ENCODE data around the gene THSD4.
"Not testable (repeated sequence)": the region's sequence is repeated elsewhere in the genome, so short reads cannot be mapped to it uniquely, and the experiment has no call there.

THSD4 gene

DNA sequence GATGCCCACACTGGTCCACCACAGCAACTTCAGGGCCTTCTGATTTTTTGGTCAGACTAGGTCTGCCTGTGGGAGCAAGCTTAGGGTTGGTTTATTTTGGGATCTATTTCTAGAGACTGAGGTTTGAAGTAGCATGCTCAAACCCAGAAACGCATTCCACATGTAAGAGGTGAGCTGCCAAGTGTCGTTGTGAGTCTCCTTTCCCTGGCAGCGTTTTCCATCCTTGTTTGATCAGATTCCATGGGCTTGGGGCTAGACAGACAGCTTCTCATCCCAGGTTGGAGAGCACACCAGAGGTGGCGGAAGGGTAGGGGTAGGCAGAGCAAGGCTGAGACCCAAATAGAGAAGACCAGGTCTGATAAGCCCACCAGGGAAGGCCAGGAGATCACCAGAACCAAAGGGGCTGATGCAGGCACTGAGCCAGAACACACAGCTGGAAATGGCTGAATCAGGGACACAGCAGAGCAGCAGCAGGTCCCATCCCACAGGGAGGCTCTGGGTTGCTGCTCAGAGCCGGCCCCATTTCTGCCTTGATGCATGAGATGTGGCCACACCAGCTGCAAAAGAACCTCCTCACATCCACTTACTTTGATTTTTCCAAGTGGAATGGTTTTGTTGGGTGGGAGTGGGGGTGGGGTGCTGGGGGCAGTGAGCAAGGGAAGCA, 186.8 kb downstream of the THSD4 start:
- no peak for DNase-seq

DNA sequence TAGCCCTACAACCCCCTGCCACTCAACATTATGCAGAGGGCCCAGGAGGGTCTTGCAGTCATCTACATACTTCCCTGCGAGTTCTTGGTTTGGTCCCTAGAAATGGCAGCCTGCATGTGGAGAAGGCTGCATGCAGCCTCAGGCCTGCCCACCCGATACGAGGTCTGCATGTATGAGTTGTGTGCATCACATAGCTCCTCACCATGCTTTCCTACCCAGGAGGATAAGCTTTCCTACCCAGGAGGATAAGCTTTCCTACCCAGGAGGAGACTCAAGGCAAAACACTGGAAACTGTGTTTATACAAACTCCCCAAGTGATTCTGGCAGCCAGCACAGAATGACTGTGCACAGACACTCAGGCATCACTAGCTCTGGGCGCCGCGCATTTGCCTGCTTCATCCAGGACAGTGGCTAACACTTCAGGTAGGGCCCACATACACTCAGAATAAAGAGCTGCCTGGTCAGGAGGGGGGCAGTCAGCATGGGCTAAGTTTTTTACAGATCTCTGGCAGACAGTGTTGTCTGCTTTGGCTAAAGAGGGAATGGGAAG, 187.7 kb downstream of the THSD4 start:
- DNase-seq = no peak

DNA sequence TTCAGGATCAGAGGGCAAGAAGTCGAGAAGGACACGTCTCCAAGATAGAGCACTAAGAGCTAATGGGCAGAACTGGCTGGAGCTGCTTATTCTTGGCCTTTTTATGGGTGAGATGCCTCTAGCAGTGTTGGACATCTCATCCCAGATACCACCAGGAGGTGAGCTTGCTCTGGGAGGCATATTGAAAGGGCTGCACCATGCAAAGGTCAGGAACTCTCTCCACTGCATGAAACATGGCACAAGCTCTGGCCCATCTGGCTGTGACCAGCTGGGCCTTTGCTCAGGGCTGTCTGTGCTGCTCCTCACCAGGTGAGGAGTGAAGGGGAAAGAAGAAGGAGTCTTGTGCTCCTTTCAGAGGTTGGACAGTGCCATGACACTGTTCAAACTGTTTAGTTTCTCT, 188.7 kb downstream of the THSD4 start:
- DNase-seq = no peak

DNA sequence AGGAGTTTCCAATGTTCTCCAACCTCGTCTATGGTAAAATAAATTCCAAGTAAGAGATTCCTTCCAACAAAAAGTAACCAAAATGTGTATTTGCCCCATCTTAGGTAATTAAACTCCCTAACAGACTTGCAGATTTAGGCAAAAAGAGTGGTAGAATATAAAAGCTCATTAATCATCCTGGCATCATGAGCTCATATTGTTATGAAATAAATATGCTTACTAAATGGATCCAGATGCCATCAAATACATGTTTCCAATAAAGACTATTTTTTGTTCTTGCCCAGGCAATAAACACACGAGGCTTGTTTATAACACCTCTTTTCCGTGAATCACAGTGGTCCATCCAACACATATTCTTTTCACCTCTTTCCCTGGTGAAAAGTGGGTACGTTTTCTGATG, 189.4 kb downstream of the THSD4 start:
- no peak for DNase-seq

DNA sequence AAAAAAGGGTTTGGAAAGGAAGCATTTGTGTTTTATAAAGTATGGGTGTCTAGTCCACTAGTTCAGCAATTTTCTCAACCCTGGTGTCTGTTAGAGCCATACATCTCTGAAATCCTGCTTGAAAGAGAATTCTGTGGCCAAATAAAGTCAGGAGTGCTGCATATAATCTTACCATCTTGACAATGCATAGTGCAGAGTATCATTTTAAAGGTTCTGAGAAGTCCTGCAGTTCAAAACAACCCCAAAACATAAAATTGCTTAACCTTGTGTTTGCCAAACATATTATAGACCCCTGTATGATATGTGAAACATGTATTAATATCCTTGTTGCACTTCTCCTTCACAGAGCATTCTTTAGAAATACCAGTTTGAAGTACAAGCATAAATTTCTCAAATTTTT, 191.3 kb downstream of the THSD4 start:
- DNase-seq = no peak

DNA sequence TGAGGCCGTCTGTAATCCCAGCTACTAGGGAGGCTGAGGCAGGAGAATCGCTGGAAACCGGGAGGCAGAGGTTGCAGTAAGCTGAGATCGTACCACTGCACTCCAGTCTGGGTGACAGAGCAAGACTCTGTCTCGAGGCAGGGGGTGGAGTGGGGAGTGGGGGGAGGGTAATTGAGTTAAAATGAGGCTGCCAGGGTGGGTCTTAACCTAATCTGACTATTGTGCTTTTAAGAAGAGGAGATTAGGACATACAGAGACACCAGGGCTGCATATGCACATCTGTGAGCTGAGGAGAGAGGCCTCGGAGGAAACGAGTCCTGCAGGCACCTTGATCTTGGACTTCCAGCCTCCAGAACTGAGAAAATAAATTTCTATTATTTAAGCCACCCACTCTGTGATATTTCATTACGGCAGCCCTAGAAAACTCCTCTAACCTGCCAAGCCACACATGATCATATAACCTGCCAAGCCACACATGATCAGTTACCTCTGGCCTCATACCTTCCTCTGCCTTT, 197.0 kb downstream of the THSD4 start:
- no peak for DNase-seq

DNA sequence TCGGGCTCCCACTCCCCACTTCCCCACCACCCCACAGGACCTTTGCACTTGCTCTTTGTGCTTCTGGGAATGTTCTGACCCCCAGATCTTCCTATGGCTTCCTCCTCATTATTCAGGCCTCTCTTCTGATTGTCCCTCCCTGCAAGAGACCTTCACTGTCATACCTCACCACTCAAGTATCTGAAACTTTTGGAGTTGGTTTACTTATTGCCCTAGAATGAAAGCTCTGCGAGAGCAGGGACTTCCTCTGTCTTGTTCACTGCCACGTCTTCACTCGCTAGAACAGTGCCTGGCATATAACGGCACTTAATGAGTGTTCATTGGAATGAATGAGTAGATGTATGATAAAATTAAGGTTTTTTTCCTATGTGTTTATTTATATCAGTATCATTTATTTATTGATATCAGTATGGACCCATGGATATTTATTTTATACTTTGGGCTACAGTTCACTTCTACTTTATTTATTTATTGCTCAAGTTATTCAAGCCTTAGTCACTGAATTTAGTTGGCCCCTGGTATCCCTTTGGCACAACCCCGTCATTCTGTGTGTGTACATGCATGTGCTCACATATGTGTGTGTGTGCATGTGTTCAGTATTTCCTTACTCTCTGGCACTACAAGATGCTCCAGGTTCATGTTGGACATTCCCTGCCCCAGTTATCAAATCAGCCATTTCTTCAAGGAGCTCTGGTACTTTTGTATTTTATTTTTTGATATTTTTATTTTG, 197.6 kb downstream of the THSD4 start:
- DNase-seq = no peak

DNA sequence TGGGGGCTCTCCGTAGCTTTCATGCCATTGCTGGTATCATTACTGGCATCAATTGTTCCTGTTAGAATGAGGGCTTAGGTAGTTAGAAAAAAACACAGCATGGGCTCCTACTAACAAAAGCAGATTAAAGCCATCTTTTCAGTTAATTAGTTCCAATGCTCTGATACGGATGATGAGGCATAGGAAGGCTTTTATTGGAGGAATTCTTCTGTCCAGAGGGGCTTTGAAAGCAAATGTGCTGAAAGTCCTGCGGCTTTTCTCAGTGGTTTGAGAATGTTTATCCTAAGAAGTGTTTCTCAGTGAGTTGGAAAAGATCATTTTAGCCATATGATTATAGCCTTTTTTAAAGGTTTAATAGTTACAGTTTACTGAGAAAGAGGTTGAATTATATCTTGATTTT, 198.5 kb downstream of the THSD4 start:
- no peak for DNase-seq

DNA sequence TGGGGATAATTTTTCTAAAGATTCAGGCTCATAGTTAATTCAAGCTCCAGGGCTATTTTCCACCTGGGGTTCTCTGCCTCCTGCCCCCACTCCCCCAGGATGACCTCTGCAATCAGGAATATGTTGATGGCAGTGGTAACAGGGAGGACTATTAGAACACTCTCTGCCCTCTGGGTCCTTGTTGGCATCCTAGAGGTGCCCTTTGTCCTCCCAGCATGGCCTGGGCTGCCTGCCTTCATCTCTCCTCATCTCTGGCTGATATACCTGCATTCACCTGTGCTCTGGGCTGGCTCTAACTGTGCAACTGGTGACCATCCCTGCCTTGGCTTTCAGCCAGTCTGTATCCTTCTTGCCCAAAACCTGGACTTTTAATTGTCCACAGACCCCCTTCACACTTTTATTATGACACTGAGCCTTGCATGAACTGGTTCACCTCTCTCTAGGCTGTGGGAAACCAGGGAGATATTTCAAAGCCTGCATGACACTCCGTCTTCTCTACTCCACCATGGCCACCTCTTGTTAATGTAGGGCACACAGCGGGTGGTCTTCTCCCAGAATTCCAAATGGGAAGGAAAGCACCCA, 199.8 kb downstream of the THSD4 start:
- no peak for DNase-seq

DNA sequence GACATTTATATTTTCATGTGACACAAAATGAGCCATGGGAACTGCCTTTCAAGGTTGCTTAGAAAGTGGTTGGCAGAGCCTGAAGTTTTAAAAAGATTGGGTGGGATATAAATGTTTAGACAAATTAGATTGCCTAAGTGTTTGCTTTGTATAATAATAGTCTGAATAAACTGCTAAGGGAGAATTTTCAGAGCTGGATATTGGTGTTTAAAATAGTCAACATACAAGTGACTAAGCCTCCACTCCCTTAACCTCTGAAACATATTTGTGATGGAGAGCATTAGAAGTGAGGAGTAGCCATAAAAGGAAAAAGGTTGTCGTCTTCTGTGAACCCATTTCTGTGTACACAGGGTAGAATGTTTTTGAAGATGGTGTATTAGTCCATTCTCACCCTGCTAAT, 201.6 kb downstream of the THSD4 start:
- no peak for DNase-seq

DNA sequence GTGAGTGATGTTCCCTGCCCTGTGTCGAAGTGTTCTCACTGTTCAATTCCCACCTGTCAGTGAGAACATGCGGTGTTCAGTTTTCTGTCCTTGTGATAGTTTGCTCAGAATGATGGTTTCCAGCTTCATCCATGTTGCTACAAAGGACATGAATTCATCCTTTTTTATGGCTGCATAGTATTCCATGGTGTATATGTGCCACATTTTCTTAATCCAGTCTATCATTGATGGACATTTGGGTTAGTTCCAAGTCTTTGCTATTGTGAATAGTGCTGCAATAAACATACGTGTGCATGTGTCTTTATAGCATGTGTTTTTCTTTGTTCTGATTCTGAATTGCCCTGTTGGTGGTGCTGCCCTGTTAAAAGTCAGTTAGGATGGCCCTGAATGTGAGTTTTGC, 204.2 kb downstream of the THSD4 start:
- DNase-seq = not testable (repeated sequence)

DNA sequence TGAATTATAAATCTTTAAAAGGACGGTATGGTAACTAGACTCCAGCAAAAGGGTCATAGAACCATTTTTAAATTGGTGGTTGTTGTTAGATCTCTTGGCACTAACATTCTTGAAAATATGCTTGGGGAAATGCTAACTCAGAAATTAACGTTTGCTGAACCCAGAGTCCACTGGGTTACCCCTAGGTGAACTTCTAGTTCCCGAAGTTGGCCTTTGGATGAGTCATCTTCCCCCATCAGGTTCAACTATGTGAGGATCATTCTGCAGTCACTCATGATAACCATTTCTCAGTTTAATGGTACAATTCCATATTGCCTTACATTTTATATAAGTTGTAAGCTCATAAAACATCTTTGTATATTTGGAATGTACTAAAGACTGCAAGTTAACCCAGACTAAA, 204.7 kb downstream of the THSD4 start:
- no peak for DNase-seq

DNA sequence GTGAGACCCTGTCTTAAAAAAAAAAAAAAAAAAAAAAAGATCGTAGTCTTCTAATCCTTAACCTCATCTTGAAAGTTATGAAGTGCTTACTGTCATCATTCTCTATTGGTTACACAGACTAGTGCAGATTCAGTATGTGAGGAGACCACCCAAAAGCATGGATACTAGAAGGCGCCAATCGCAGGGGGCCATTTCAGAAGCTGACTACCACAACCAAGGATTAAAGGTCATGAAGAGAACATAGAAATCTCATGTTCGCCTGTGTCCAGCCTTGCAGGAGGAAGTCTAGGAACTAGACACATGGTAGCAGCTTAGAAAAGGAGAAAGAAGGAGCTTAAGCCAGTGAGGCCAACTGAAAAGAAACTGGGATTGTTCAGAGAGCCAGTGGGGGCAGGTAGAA, 207.8 kb downstream of the THSD4 start:
- no peak for DNase-seq

DNA sequence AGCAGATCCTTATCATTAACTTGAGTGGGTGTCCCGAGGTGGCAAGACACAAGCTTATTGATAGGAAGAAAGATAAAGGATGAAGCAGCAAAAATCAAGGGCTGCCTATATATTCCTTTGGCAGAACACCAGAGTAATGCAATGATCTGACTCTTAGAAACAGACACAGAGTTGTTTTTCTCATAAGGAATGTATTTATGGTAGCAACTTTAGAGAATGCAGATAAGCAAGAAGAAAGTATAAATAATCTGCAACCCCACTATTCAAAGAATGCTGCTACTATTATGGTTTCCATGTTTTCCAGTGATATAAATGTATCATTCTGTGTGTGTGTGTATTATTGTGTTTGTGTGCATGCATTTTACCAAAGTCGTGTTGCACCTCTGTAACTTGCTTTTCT, 208.3 kb downstream of the THSD4 start:
- DNase-seq = no peak

DNA sequence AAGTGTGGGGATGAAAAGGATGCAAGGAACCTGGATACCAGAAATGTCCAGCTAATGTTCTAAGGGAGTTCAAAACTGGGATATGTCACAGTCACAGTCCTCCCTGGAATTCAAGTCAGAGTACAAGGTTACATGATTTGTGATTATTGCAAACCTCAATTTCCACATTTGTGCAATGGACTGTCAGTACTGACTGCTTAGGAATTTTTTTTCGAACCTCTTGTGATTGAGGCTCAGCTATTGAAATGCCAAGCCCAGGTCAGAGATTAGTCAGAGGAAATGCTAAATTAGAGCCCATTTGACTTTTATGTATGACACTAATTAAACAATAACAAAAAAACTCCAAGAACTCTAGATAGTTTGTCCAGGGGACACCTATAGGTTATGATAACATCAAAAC, 210.2 kb downstream of the THSD4 start:
- DNase-seq = no peak

DNA sequence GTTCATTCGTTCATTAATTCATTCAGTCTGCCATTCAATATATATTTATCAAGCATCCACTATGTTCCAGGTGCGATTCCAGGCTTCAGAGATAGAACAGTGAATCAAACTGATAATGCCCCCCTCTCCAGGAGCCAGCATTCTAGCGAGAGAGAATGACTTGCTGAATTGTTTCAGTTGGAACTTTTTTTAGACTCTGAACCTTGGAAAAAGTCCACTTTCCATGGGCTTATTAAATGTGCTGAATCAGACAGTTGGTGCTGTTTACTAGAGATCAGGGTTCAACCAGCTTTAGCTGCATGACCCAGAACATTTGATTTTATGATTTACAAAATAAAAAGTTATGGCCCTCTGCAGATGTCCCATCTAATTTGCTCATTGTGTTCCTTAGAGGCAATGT, 213.2 kb downstream of the THSD4 start:
- DNase-seq = no peak

DNA sequence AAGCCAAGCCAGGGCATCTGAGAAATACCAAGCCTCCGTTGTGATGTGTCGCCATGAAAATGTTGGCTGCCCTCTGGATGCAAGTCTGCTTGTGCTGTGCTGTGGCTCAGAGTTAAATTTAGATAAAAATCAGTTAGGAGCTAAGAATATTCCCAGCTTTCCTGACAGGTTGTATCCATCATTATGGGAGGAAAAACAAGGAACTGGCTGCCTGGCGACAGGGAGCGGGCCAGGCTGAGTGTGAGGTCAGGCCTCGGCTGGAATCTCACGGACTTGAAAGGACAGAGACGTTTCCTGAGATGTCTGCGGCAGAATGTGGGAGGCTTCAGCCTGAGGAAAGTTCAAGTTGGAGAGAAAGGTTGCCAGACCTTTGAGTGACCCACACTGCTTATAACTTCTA, 213.8 kb downstream of the THSD4 start:
- DNase-seq = no peak

DNA sequence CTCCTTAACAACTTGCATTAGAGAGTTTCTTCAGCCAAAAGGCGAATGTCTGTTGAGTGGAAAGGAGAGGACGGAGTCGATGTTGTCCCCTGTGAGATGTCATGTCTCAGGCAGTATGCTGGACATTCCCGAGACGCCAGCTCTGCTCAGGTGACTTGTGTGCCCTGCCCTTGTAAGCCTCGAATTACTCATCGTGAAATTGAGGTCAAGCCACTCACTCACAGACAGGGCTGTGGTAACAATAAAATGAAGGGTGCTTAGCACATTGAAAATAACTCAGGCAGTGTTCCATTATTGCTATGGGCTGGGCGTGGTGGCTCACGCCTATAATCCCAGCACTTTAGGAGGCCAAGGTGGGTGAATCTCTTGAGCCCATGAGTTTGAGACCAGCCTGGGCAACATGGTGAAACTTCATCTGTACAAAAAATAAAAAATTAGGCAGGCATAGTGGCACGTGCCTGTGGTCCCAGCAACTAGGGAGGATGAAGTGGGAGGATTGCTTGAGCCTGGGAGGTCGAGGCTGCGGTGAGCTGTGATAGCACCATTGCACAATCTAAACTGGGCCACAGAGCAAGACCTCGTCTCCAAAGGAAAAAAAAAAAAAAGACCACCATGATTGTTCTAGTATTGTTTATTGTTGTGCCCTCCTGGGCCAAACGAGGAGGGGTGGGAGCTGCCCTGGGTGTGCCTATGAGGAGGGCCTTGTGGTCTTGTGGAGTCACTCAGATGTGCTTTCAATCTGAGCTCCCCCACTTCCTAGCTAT, 214.4 kb downstream of the THSD4 start:
- DNase-seq = no peak

DNA sequence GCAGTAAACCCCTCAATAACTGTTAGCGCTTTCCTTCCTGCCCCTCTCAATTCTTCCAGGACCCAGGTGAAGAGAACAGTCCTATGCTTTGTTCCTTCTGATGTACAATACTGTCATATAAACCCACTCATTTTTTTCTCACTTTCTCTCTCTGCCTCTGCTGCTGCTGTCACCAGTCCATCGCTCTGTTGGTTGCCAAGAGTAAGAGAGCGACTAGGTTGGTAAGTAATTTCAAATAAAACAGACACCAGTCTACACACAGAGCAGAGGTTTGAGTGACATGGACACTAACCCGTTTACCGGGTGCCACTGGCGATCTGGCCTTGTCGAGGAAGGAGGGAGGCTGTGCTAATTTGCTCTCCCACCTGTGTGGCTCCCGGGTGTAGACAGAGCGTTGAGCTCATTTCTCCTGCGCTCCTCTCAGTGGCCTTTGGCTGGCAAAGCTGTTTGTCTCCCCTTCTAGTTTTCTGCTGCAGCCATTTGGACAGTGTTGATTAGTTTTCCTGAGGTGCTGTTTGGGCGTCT, 215.4 kb downstream of the THSD4 start:
- no peak for DNase-seq

DNA sequence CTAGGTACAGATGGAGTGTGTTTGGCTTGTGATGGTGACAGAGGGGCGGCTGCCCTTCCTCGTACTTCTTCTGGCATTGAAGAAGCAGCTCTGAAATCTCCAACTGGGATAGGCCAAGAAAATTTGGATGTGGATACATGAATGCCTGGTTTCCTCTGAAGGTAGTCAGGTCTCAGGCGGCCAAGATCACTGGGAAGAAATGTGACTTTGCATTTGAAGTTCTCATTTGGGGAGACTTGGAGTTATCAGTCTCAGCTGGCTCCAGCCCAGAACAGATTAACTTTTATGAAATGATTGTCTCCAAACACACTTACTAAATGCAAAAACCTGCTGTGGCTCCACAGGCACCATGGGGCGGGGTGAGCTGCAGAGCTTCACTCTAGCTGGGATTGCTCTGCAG, 215.9 kb downstream of the THSD4 start:
- no peak for DNase-seq

DNA sequence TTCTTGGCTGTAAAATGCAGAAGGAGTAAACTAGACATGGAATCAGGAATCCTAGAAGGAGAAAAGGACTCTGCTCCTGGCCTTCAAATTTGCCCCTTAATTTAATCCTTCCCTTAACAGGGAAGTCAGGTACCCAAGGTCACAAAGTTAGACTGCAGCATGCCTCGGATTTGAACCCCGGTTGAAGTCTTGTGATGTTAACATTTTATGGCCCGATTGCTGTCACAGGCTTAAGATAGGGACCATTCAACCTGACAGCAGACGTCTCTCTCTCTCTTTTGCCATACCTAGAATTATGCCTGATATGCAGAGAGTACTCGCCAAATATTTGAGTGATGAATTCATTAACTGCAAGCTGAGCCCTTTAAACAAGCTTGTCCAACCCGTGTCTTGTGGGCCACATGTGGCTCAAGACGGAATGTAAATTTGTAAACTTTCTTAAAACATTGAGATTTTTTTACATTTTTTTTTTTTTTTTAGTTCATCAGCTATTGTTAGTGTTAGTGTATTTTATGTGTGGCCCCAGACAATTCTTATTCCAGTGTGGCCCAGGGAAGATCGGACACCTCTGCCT, 217.2 kb downstream of the THSD4 start:
- no peak for DNase-seq

DNA sequence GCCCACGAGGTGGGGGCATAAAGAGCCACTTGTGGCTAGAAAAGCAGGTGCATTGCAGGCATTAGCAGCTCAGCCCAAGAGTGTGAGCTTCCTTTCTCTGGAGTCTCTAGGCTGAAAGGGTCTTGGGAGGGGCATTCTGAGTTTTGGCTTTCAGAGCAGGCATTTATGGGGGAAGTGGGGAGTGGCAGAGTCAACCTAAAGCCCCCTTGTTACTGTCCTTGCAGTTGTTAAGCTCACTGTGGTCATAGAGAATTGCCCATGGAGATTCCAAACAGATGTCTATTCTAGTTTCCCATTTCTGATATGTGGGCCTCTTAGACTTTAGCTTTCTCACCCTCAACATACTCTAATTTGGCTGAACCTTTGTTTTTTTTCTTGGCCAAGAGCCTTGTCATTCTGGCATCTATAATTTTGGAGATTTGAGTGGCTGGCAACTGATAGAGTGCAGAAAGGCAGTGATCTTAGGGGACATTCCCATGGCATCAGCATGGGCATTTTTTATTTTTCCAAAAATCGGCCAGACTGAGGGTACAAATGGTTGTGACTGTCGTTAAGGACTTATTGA, 217.9 kb downstream of the THSD4 start:
- DNase-seq = no peak
